Measurements from ENCODE around the gene LAPTM5.

DNA sequence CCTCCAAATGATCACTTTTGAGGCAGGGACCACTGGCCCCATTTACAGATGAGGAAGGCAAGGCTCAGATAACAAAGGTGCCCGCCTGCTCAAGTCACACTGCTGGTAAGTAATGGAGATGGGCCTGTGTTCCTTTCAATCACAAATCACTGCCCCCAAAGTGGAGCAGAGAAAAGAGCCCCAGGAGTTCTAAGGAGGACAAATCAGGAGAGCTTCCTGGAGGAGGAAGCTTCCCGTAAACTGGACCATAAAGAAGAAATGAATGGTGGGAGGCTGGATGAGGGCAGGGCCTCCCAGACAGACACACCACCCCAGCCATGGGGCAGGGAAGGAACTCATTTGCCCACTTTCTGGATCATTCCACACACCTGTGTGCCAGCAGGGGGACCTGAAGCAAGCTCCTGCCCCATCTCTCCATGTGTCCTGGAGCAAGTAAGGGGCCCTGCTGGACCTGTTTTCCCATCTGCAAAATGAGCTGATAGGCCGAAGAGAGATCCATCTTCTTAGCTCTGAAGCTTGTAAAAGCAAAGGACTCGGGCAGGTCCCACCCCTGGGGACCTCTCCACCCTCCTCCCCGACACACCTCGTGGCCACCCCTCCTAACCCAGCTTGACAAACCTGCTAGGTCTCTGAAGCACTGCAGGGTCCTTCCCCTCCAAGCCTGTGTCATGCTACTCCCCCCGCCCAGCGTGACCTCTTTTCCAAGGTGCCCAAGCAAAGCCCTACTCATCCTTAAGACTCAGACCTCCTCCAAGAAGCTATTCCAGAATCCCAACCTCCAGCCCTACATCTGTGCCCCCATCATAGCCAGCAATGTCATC lies 5.5 kb downstream of the LAPTM5 start:
- TF ChIP-seq, protein P1, sequence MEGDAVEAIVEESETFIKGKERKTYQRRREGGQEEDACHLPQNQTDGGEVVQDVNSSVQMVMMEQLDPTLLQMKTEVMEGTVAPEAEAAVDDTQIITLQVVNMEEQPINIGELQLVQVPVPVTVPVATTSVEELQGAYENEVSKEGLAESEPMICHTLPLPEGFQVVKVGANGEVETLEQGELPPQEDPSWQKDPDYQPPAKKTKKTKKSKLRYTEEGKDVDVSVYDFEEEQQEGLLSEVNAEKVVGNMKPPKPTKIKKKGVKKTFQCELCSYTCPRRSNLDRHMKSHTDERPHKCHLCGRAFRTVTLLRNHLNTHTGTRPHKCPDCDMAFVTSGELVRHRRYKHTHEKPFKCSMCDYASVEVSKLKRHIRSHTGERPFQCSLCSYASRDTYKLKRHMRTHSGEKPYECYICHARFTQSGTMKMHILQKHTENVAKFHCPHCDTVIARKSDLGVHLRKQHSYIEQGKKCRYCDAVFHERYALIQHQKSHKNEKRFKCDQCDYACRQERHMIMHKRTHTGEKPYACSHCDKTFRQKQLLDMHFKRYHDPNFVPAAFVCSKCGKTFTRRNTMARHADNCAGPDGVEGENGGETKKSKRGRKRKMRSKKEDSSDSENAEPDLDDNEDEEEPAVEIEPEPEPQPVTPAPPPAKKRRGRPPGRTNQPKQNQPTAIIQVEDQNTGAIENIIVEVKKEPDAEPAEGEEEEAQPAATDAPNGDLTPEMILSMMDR (IDR thresholded peaks at IDR 0.05) = no peak
- no peak for TF ChIP-seq POLR2AphosphoS5 (IDR thresholded peaks at IDR 0.05; ENCODE audit: low read depth, low read length)
